ENCODE measurements around the gene TPT1.

Gene TPT1

GRCh38 chr13:45333977-45334922 lies 6.7 kb downstream of the TPT1 start:
- Histone ChIP-seq H3K4me3 (ENCODE audit: low read depth, low read length) (no peak overlapping the region), H3K36me3 (ENCODE audit: control insufficient read depth, insufficient read depth, low read length) (peaks cover 52% of the 10 kb centered on the region), H3K9me3 (ENCODE audit: control insufficient read depth, insufficient read depth, low read length) (no peaks in the 10 kb centered on the region), H3K9ac (ENCODE audit: low read depth, low read length) (no peak overlapping the region), H3K27ac (ENCODE audit: low read depth, low read length) (peak overlapping the region; percentile 19), H3K4me1 (ENCODE audit: control insufficient read depth, insufficient read depth, low read length) (peaks cover 9% of the 10 kb centered on the region; the same call in 1 of the 2 replicates), H3K27me3 (ENCODE audit: control insufficient read depth, insufficient read depth, low read length) (no peaks in the 10 kb centered on the region)

- Histone ChIP-seq H3K27ac (ENCODE audit: low read depth, low read length) (peak overlapping the region; percentile 16), H3K9me3 (ENCODE audit: control insufficient read depth, insufficient read depth, low read length) (no peaks in the 10 kb centered on the region), H3K36me3 (ENCODE audit: control insufficient read depth, insufficient read depth, low read length) (peaks cover 44% of the 10 kb centered on the region), H3K27me3 (ENCODE audit: control insufficient read depth, insufficient read depth, low read length) (no peaks in the 10 kb centered on the region), H3K4me3 (ENCODE audit: low read depth, low read length) (no peak overlapping the region), H3K4me1 (ENCODE audit: control insufficient read depth, insufficient read depth, low read length) (peaks cover 3% of the 10 kb centered on the region; the same call in 1 of the 2 replicates), H3K9ac (ENCODE audit: low read depth, low read length) (no peak overlapping the region)
Observed at GRCh38 chr13:45333251-45333976, 7.6 kb downstream of the TPT1 start.

GRCh38 chr13:45332831-45333219 lies 8.2 kb downstream of the TPT1 start:
- Histone ChIP-seq H3K27me3 (ENCODE audit: control insufficient read depth, insufficient read depth, low read length) (no peaks in the 10 kb centered on the region), H3K9me3 (ENCODE audit: control insufficient read depth, insufficient read depth, low read length) (no peaks in the 10 kb centered on the region), H3K4me3 (ENCODE audit: low read depth, low read length) (no peak overlapping the region), H3K4me1 (ENCODE audit: control insufficient read depth, insufficient read depth, low read length) (peaks cover 3% of the 10 kb centered on the region; the same call in 1 of the 2 replicates), H3K9ac (ENCODE audit: low read depth, low read length) (no peak overlapping the region), H3K36me3 (ENCODE audit: control insufficient read depth, insufficient read depth, low read length) (peaks cover 38% of the 10 kb centered on the region), H3K27ac (ENCODE audit: low read depth, low read length) (peak overlapping the region; percentile 16)

DNA sequence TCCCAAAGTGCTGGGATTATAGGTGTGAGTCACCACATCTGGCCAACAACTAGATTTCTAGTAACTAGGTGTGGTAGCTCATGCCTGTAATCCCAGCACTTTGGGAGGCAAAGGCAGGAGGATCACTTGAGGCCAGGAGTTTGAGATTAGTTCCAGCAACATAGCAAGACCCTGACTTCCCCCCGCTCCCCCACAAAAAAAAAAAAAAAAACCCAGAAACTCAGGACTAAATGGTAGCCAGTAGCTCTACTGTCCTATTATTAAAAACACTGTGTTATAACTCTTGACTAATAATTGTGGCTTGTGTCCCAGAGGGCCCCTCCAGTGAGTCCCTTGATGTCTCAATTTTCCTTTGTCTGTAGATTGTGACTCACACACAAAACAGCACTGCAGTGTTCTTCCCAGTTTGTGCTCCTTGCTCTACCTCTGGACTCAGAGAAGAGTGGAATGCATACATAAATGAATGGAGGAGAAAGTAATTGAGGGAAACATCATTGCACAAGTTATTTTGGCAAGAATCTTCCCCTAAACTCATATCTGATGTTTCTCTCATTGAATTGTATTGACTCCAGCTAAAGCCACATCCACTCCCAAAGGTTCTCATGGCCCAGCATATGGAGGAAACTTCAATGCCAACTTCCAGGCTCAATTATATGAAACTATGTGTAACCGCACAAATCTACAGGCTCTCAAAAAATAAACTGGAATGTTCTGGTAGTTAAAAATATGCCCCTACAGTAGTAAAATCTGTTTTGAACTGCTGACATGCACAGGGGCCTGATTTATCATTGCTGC lies 8.8 kb downstream of the TPT1 start:
- Histone ChIP-seq H3K4me3 (ENCODE audit: low read depth, low read length) (no peak overlapping the region), H3K27ac (ENCODE audit: low read depth, low read length) (peak overlapping the region; percentile 16), H3K36me3 (ENCODE audit: control insufficient read depth, insufficient read depth, low read length) (peaks cover 32% of the 10 kb centered on the region), H3K9ac (ENCODE audit: low read depth, low read length) (no peak overlapping the region), H3K27me3 (ENCODE audit: control insufficient read depth, insufficient read depth, low read length) (no peaks in the 10 kb centered on the region), H3K4me1 (ENCODE audit: control insufficient read depth, insufficient read depth, low read length) (peaks cover 3% of the 10 kb centered on the region; the same call in 1 of the 2 replicates), H3K9me3 (ENCODE audit: control insufficient read depth, insufficient read depth, low read length) (no peaks in the 10 kb centered on the region)

GRCh38 chr13:45331692-45332035 lies 9.3 kb downstream of the TPT1 start:
- H3K9ac ChIP-seq (ENCODE audit: low read depth, low read length), result no peak overlapping the region
- peaks cover 26% of the 10 kb centered on the region for H3K36me3 ChIP-seq (ENCODE audit: control insufficient read depth, insufficient read depth, low read length)
- no peaks in the 10 kb centered on the region for H3K9me3 ChIP-seq (ENCODE audit: control insufficient read depth, insufficient read depth, low read length)
- H3K27ac ChIP-seq (ENCODE audit: low read depth, low read length), result peak overlapping the region; percentile 7
- no peak overlapping the region for H3K4me3 ChIP-seq (ENCODE audit: low read depth, low read length)
- no peaks in the 10 kb centered on the region for H3K27me3 ChIP-seq (ENCODE audit: control insufficient read depth, insufficient read depth, low read length)
- H3K4me1 ChIP-seq (ENCODE audit: control insufficient read depth, insufficient read depth, low read length), result peaks cover 3% of the 10 kb centered on the region; the same call in 1 of the 2 replicates

- H3K9ac ChIP-seq (ENCODE audit: low read depth, low read length), result no peak overlapping the region
- H3K27ac ChIP-seq (ENCODE audit: low read depth, low read length), result no peak overlapping the region
- H3K9me3 ChIP-seq (ENCODE audit: control insufficient read depth, insufficient read depth, low read length), result no peaks in the 10 kb centered on the region
- H3K27me3 ChIP-seq (ENCODE audit: control insufficient read depth, insufficient read depth, low read length), result no peaks in the 10 kb centered on the region
- H3K36me3 ChIP-seq (ENCODE audit: control insufficient read depth, insufficient read depth, low read length), result peaks cover 21% of the 10 kb centered on the region
- no peak overlapping the region for H3K4me3 ChIP-seq (ENCODE audit: low read depth, low read length)
- H3K4me1 ChIP-seq (ENCODE audit: control insufficient read depth, insufficient read depth, low read length), result peaks cover 3% of the 10 kb centered on the region; the same call in 1 of the 2 replicates
Observed at GRCh38 chr13:45331123-45331619, 9.8 kb downstream of the TPT1 start.

DNA sequence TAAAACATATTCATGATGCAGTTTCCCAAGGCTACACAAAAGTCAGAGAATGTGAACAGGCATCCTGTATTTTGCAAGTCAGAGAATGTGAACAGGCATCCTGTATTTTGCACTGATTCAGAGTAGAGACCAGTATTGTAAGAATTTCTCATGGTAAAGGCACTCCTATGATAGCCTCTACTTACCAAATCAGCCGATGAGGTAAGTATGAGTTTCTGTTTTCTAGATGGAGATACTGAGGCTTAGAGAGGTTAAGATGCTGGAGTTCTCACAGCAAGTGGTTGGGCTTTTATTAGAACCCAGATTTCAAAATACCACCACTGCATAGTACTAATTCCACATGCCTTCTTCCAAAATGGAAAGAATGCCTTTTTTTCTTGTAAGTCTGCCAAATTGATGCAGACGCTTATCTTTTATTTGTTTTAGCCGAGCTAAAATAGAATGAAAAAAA lies 12.3 kb downstream of the TPT1 start:
- H3K36me3 ChIP-seq (ENCODE audit: control insufficient read depth, insufficient read depth, low read length), result no peaks in the 10 kb centered on the region
- no peak overlapping the region for H3K9ac ChIP-seq (ENCODE audit: low read depth, low read length)
- peaks cover 3% of the 10 kb centered on the region; the same call in 1 of the 2 replicates for H3K4me1 ChIP-seq (ENCODE audit: control insufficient read depth, insufficient read depth, low read length)
- no peaks in the 10 kb centered on the region for H3K27me3 ChIP-seq (ENCODE audit: control insufficient read depth, insufficient read depth, low read length)
- H3K9me3 ChIP-seq (ENCODE audit: control insufficient read depth, insufficient read depth, low read length), result no peaks in the 10 kb centered on the region
- no peak overlapping the region for H3K4me3 ChIP-seq (ENCODE audit: low read depth, low read length)
- no peak overlapping the region for H3K27ac ChIP-seq (ENCODE audit: low read depth, low read length)

DNA sequence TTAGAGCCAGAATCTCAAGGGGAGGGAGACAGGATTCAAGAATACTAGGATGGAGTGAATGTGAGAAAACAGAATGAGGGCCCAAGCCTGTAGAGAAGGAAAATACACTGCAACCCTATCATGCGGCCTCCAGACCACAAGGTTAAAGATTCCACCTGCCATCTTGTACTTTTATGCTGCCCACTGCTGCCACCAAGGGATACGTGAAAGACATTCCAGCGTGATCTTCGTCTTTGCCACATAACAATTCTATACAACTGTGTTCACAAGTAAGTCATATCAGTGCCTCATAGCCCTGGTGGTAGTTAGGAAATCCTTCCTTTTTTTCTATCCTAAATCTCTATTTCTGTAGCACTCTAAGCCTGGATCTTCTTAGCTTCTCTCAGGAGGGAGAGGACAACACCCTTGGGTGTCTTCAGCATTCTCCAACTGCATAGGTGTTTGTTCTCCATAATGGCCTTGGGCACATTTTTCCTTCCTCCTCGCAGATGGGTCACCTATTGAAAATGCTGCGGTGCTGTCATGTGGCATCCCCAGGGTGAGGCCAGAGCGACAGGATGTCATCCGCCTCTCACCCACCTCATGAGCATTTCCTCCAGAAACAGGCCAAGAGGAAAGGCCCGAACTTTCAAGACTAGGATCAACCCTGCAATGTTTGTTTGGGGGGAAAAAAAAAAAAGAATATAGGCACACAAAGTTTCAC lies 13.6 kb downstream of the TPT1 start:
- no peaks in the 10 kb centered on the region for H3K36me3 ChIP-seq (ENCODE audit: control insufficient read depth, insufficient read depth, low read length)
- no peak overlapping the region for H3K9ac ChIP-seq (ENCODE audit: low read depth, low read length)
- H3K27ac ChIP-seq (ENCODE audit: low read depth, low read length), result no peak overlapping the region
- no peaks in the 10 kb centered on the region for H3K27me3 ChIP-seq (ENCODE audit: control insufficient read depth, insufficient read depth, low read length)
- H3K9me3 ChIP-seq (ENCODE audit: control insufficient read depth, insufficient read depth, low read length), result no peaks in the 10 kb centered on the region
- H3K4me1 ChIP-seq (ENCODE audit: control insufficient read depth, insufficient read depth, low read length), result peaks cover 3% of the 10 kb centered on the region; the same call in 1 of the 2 replicates
- H3K4me3 ChIP-seq (ENCODE audit: low read depth, low read length), result no peak overlapping the region

DNA sequence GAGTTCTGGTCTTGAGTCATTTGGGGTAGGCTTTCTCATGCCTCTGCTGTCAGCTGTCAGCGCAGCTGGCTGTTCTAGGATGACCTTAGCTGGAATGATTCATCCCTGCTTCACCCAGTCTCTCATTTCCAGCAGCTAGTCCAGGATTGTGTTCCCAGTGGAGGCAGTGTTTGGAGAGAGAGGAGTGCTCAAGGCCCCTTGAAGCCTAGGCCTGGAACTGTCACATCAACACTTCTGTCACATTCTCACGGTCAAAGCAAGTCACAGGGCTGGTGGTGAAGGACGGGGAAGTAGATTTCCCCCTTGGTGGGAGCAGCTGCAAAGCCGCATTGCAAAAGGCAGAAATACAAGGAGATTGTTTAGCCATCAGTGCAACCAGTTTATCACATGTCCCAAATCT lies 15.2 kb downstream of the TPT1 start:
- Histone ChIP-seq H3K4me1 (ENCODE audit: control insufficient read depth, insufficient read depth, low read length) (no peaks in the 10 kb centered on the region), H3K27ac (ENCODE audit: low read depth, low read length) (no peak overlapping the region), H3K9me3 (ENCODE audit: control insufficient read depth, insufficient read depth, low read length) (no peaks in the 10 kb centered on the region), H3K4me3 (ENCODE audit: low read depth, low read length) (no peak overlapping the region), H3K36me3 (ENCODE audit: control insufficient read depth, insufficient read depth, low read length) (no peaks in the 10 kb centered on the region), H3K9ac (ENCODE audit: low read depth, low read length) (no peak overlapping the region), H3K27me3 (ENCODE audit: control insufficient read depth, insufficient read depth, low read length) (no peaks in the 10 kb centered on the region)

Measured in HUES48 (cell line).